Testis (tissue), 3 donors: ENCODE measurements around the gene BMERB1. TPM values are rescaled to one million over a fixed set of nuclear protein-coding genes. Genes with fewer than 3 reads are reported as not detected.

Source experiments
- DNase-seq: peaks from one replicate; pipeline ENCODE4 v3.0.0-alpha.2; 2019
- H3K27ac ChIP-seq, 2 donors: fragments of 200-600 bp; sonication (generic); one replicate each; pipeline ENCODE4 v1.5.1; 2019
- H3K27me3 ChIP-seq: fragments of 200-600 bp; sonication (generic); one replicate; pipeline ENCODE4 v1.5.1; 2019
- H3K36me3 ChIP-seq: fragments of 200-600 bp; sonication (generic); one replicate; pipeline ENCODE4 v1.5.1; 2017; ENCODE audit warnings: low read depth; ENCODE audit errors: missing control alignments
- H3K4me1 ChIP-seq: fragments of 200-600 bp; sonication (generic); one replicate; pipeline ENCODE4 v1.5.1; 2019
- H3K4me3 ChIP-seq, 2 donors: fragments of 200-600 bp; sonication (generic); one replicate each; pipeline ENCODE4 v1.5.1; 2017 to 2019
- H3K9me3 ChIP-seq: fragments of 200-600 bp; sonication (generic); one replicate; pipeline ENCODE4 v1.5.1; 2017
- CTCF ChIP-seq, 3 experiments: fragments of 450-650 bp in 2 of 3; fragments of 200-600 bp in 1 of 3; sonication (generic) in 1 of 3; IDR thresholded peaks; one replicate each; pipeline ENCODE4 v1.5.1; 2016 to 2019; ENCODE audit warnings: antibody characterized with exemption in 3 of 3, mild to moderate bottlenecking in 2 of 3, moderate library complexity in 1 of 3
- POLR2A ChIP-seq: fragments of 450-650 bp; IDR thresholded peaks from one replicate; pipeline ENCODE4 v1.6.1; 2017; ENCODE audit warnings: antibody characterized with exemption, mild to moderate bottlenecking, moderate library complexity
- WGBS, 2 donors: methylation state at CpG; one replicate each; pipeline ENCODE4 v1.1.5; 2018; 5-methylcytosine and 5-hydroxymethylcytosine counted together
- intact Hi-C: fragments of 100-400 bp; cut with DNase I; formaldehyde crosslinking; loops from one replicate; pipeline ENCODE4 v1.15.1; 2023; ENCODE audit warnings: low total_unique reads
- polyA plus RNA-seq: library from polyadenylated mRNA; stranded (reverse); fragments of 350-450 nt; fragmentation: Illumina TruSeq; extraction: RNeasy Lipid Tissue Mini Kit (QIAGEN cat#74804); gene quantifications from one replicate; pipeline ENCODE4 v1.2.3, GENCODE V29; 2014; ENCODE audit warnings: low read depth, low replicate concordance; ENCODE audit not compliant: insufficient read depth
- total RNA-seq, 2 donors: library from RNA; depleted of rRNA; stranded (reverse); fragments of >200 nt; gene quantifications; one replicate each; pipeline ENCODE4 v1.2.3, GENCODE V29; 2016

The BMERB1 gene
- total and polyA plus RNA-seq, 3 donors from 2014 or later = 54.1 to 102 (median 63.1) TPM

- WGBS, 2 donors = 91 to 94% methylated on average over 3 of the region's 3 CpGs
- Histone ChIP-seq H3K36me3 (no peaks in the 10 kb centered on the region), H3K27ac (no peak overlapping the region), H3K4me1 (peaks cover 22% of the 10 kb centered on the region), H3K9me3 (no peaks in the 10 kb centered on the region), H3K27me3 (no peaks in the 10 kb centered on the region), H3K4me3 (no peak overlapping the region)
- TF ChIP-seq POLR2A = no peak
- TF ChIP-seq CTCF (IDR thresholded peaks at IDR 0.05) = no peak
- DNase-seq = no peak
- intact Hi-C loops = no loop called here
These were observed 83.5 kb downstream of the BMERB1 start for GRCh38 chr16:15517743-15518377.

- no peaks in the 10 kb centered on the region for H3K27me3 ChIP-seq
- WGBS, 2 donors = 66 to 67% methylated on average over 12 of the region's 12 CpGs
- intact Hi-C loops = no loop called here
- no peak for TF ChIP-seq POLR2A
- no peak for TF ChIP-seq CTCF (IDR thresholded peaks at IDR 0.05)
- H3K9me3 ChIP-seq = no peaks in the 10 kb centered on the region
- H3K4me1 ChIP-seq = peaks cover 22% of the 10 kb centered on the region
- DNase-seq = peak; percentile 60
- no peaks in the 10 kb centered on the region for H3K36me3 ChIP-seq
- H3K4me3 ChIP-seq = no peak overlapping the region
- no peak overlapping the region for H3K27ac ChIP-seq
These were observed 84.3 kb downstream of the BMERB1 start for GRCh38 chr16:15518381-15519351.

- peaks cover 22% of the 10 kb centered on the region for H3K4me1 ChIP-seq
- WGBS, 2 donors = 64 to 70% methylated on average over 9 of the region's 9 CpGs
- no peak for DNase-seq
- no peaks in the 10 kb centered on the region for H3K9me3 ChIP-seq
- H3K27ac ChIP-seq = peak overlapping the region in 1 of 2 donors; percentile 19
- no peak for TF ChIP-seq POLR2A
- no peak for TF ChIP-seq CTCF (IDR thresholded peaks at IDR 0.05)
- H3K27me3 ChIP-seq = no peaks in the 10 kb centered on the region
- no peak overlapping the region for H3K4me3 ChIP-seq
- no peaks in the 10 kb centered on the region for H3K36me3 ChIP-seq
- intact Hi-C loops = no loop called here
These were observed 85.4 kb downstream of the BMERB1 start for GRCh38 chr16:15519790-15520189.

- TF ChIP-seq CTCF (IDR thresholded peaks at IDR 0.05) (no peak), POLR2A (no peak)
- Histone ChIP-seq H3K9me3 (no peaks in the 10 kb centered on the region), H3K27ac (no peak overlapping the region), H3K4me3 (no peak overlapping the region), H3K36me3 (no peaks in the 10 kb centered on the region), H3K4me1 (peaks cover 22% of the 10 kb centered on the region), H3K27me3 (no peaks in the 10 kb centered on the region)
- intact Hi-C loops = no loop called here
- DNase-seq = no peak
These were observed 87.0 kb downstream of the BMERB1 start for GRCh38 chr16:15521390-15521757.
